ENCODE measurements around the gene TNNI2.
"Not testable (repeated sequence)": the region's sequence is repeated elsewhere in the genome, so short reads cannot be mapped to it uniquely, and the experiment has no call there.

Gene TNNI2

DNA sequence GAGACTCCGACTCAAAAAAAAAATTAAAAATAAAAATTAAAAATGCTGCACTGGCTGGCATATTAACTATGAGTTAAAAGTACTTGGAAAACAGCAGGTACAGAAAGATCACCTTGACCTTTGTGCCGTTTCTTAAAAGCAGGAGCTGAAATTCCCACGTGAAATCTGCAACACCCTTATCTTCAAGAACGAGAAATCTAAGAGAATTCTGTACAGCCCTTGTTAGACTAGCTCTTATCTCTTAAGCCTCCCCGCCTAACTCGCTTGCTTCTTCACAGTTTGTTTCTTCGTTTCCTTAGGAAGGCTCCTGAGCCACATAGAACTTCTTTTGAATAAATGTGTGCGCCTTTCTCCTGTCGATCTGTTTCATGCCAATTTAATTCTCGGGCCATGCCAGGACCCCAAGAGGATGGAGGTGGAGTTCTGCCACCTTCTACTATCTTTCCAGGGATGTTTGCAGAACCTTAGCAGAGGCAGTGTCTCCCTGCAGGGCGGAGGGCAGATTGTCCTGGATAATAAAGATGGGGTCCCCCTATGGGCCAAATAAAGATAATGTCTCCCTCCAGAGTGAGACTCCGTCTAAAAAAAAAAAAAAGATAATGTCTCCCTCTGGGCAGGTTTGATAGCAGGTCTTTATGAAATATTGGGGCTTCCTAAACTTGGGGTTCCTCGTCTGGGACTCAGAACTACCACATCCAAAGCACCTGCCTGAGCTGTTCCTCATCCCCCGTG is 31.4 kb upstream of the TNNI2 start:
- H3K27me3 ChIP-seq (replicated peaks; ENCODE audit: control insufficient read depth, insufficient read depth, low read length, poor library complexity, severe bottlenecking), result no peaks in the 10 kb centered on the region
- H3K4me1 ChIP-seq (ENCODE audit: control insufficient read depth, insufficient read depth, low read length, poor library complexity, severe bottlenecking), result no peaks in the 10 kb centered on the region
- H3K4me3 ChIP-seq (ENCODE audit: insufficient read depth, low read depth, low read length, poor library complexity, severe bottlenecking), result no peak overlapping the region
- no peak overlapping the region for H3K27ac ChIP-seq (ENCODE audit: insufficient read depth, low read length, poor library complexity, severe bottlenecking)
- no peaks in the 10 kb centered on the region for H3K9me3 ChIP-seq (ENCODE audit: control insufficient read depth, low read length)
- no peak for DNase-seq
- H3K36me3 ChIP-seq (ENCODE audit: control insufficient read depth, insufficient read depth, low read length), result no peaks in the 10 kb centered on the region

GRCh38 chr11:1810761-1811160 is 28.0 kb upstream of the TNNI2 start:
- H3K4me1 ChIP-seq (ENCODE audit: control insufficient read depth, insufficient read depth, low read length, poor library complexity, severe bottlenecking), result no peaks in the 10 kb centered on the region
- H3K27me3 ChIP-seq (replicated peaks; ENCODE audit: control insufficient read depth, insufficient read depth, low read length, poor library complexity, severe bottlenecking), result no peaks in the 10 kb centered on the region
- H3K4me3 ChIP-seq (ENCODE audit: insufficient read depth, low read depth, low read length, poor library complexity, severe bottlenecking), result no peak overlapping the region
- H3K27ac ChIP-seq (ENCODE audit: insufficient read depth, low read length, poor library complexity, severe bottlenecking), result no peak overlapping the region
- no peak for DNase-seq
- H3K36me3 ChIP-seq (ENCODE audit: control insufficient read depth, insufficient read depth, low read length), result no peaks in the 10 kb centered on the region
- H3K9me3 ChIP-seq (ENCODE audit: control insufficient read depth, low read length), result no peaks in the 10 kb centered on the region

- H3K27ac ChIP-seq (ENCODE audit: insufficient read depth, low read length, poor library complexity, severe bottlenecking), result no peak overlapping the region
- no peak for DNase-seq
- H3K9me3 ChIP-seq (ENCODE audit: control insufficient read depth, low read length), result no peaks in the 10 kb centered on the region
- no peaks in the 10 kb centered on the region for H3K4me1 ChIP-seq (ENCODE audit: control insufficient read depth, insufficient read depth, low read length, poor library complexity, severe bottlenecking)
- no peak overlapping the region for H3K4me3 ChIP-seq (ENCODE audit: insufficient read depth, low read depth, low read length, poor library complexity, severe bottlenecking)
- H3K36me3 ChIP-seq (ENCODE audit: control insufficient read depth, insufficient read depth, low read length), result no peaks in the 10 kb centered on the region
- H3K27me3 ChIP-seq (replicated peaks; ENCODE audit: control insufficient read depth, insufficient read depth, low read length, poor library complexity, severe bottlenecking), result no peaks in the 10 kb centered on the region
Measured at GRCh38 chr11:1812274-1812673, 26.5 kb upstream of the TNNI2 start.

DNA sequence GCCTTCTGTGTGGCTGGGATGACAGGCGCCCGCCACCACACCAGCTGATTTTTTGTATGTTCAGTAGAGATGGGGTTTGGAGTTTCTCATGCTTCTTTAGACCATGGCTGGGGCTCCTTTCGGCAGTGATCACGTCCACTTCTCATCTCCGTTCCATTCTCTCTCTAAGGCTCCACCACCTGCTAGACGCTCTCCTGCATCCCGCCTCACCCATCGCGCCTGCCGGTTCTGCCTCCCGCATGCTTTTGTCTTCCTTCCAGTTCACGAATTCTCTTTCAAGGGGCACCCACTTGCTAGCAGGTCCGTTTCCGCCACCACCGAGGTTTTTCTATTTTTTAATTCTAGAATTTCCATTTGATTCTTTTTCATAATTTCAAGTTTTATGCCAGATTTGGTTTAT is 26.0 kb upstream of the TNNI2 start:
- no peak for DNase-seq
- no peaks in the 10 kb centered on the region for H3K27me3 ChIP-seq (replicated peaks; ENCODE audit: control insufficient read depth, insufficient read depth, low read length, poor library complexity, severe bottlenecking)
- no peaks in the 10 kb centered on the region for H3K9me3 ChIP-seq (ENCODE audit: control insufficient read depth, low read length)

DNA sequence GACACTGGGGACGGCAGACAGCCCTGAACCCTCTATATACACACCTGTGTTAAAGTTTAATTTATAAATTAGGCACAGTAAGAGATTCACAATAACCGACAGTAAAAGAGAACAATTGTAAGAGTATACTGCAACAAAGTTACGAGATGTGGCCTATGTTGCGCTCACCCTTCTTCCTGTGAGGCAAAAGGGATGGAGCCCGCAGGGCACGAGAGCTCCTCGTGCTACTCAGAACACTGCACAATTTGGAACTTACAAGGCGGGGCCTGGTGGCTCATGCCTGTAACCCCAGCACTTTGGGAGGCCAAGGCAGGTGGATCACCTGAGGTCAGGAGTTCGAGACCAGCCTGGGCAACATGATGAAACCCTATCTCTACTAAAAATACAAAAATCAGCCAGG is 25.4 kb upstream of the TNNI2 start:
- not testable (repeated sequence) for H3K27ac ChIP-seq (ENCODE audit: insufficient read depth, low read length, poor library complexity, severe bottlenecking); H3K4me1 ChIP-seq (ENCODE audit: control insufficient read depth, insufficient read depth, low read length, poor library complexity, severe bottlenecking); DNase-seq; H3K36me3 ChIP-seq (ENCODE audit: control insufficient read depth, insufficient read depth, low read length); H3K27me3 ChIP-seq (replicated peaks; ENCODE audit: control insufficient read depth, insufficient read depth, low read length, poor library complexity, severe bottlenecking); H3K4me3 ChIP-seq (ENCODE audit: insufficient read depth, low read depth, low read length, poor library complexity, severe bottlenecking); H3K9me3 ChIP-seq (ENCODE audit: control insufficient read depth, low read length)

More for the DNA sequence above, 26.0 kb upstream of the TNNI2 start:
- Histone ChIP-seq H3K27ac (ENCODE audit: insufficient read depth, low read length, poor library complexity, severe bottlenecking) (no peak overlapping the region), H3K4me3 (ENCODE audit: insufficient read depth, low read depth, low read length, poor library complexity, severe bottlenecking) (no peak overlapping the region), H3K4me1 (ENCODE audit: control insufficient read depth, insufficient read depth, low read length, poor library complexity, severe bottlenecking) (no peaks in the 10 kb centered on the region), H3K36me3 (ENCODE audit: control insufficient read depth, insufficient read depth, low read length) (no peaks in the 10 kb centered on the region)

DNA sequence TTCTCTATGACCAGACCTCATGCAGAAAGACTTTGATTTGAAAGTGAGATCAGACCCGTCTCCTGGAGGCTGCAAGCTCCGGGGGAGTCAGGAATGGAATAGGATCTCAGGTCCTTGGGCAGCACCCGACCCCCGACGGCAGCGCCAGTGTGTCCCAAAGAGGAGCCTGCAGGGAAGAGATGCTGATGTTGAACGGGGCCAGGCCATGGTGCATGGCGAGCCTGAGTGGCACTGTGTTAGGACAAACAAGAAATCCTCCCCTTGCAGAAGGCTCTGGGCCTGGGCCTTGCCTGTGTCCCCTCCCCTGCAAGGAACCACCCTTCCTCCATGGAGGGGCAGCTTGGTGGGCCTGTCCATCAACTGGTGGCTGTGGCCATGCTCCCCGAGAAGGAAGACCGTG is 24.1 kb upstream of the TNNI2 start:
- H3K4me1 ChIP-seq (ENCODE audit: control insufficient read depth, insufficient read depth, low read length, poor library complexity, severe bottlenecking), result no peaks in the 10 kb centered on the region
- no peak overlapping the region for H3K27ac ChIP-seq (ENCODE audit: insufficient read depth, low read length, poor library complexity, severe bottlenecking)
- no peak for DNase-seq
- H3K9me3 ChIP-seq (ENCODE audit: control insufficient read depth, low read length), result no peaks in the 10 kb centered on the region
- H3K27me3 ChIP-seq (replicated peaks; ENCODE audit: control insufficient read depth, insufficient read depth, low read length, poor library complexity, severe bottlenecking), result no peaks in the 10 kb centered on the region
- H3K4me3 ChIP-seq (ENCODE audit: insufficient read depth, low read depth, low read length, poor library complexity, severe bottlenecking), result no peak overlapping the region
- no peaks in the 10 kb centered on the region for H3K36me3 ChIP-seq (ENCODE audit: control insufficient read depth, insufficient read depth, low read length)

GRCh38 chr11:1815311-1815710 is 23.5 kb upstream of the TNNI2 start:
- Histone ChIP-seq H3K4me3 (ENCODE audit: insufficient read depth, low read depth, low read length, poor library complexity, severe bottlenecking) (no peak overlapping the region), H3K27ac (ENCODE audit: insufficient read depth, low read length, poor library complexity, severe bottlenecking) (no peak overlapping the region), H3K36me3 (ENCODE audit: control insufficient read depth, insufficient read depth, low read length) (no peaks in the 10 kb centered on the region), H3K9me3 (ENCODE audit: control insufficient read depth, low read length) (no peaks in the 10 kb centered on the region), H3K27me3 (replicated peaks; ENCODE audit: control insufficient read depth, insufficient read depth, low read length, poor library complexity, severe bottlenecking) (no peaks in the 10 kb centered on the region), H3K4me1 (ENCODE audit: control insufficient read depth, insufficient read depth, low read length, poor library complexity, severe bottlenecking) (no peaks in the 10 kb centered on the region)
- no peak for DNase-seq

GRCh38 chr11:1815751-1816150 is 23.0 kb upstream of the TNNI2 start:
- no peak for DNase-seq
- H3K27me3 ChIP-seq (replicated peaks; ENCODE audit: control insufficient read depth, insufficient read depth, low read length, poor library complexity, severe bottlenecking), result no peaks in the 10 kb centered on the region

GRCh38 chr11:1817000-1817399 is 21.8 kb upstream of the TNNI2 start:
- Histone ChIP-seq H3K4me1 (ENCODE audit: control insufficient read depth, insufficient read depth, low read length, poor library complexity, severe bottlenecking) (no peaks in the 10 kb centered on the region), H3K9me3 (ENCODE audit: control insufficient read depth, low read length) (no peaks in the 10 kb centered on the region), H3K27ac (ENCODE audit: insufficient read depth, low read length, poor library complexity, severe bottlenecking) (no peak overlapping the region), H3K4me3 (ENCODE audit: insufficient read depth, low read depth, low read length, poor library complexity, severe bottlenecking) (no peak overlapping the region), H3K36me3 (ENCODE audit: control insufficient read depth, insufficient read depth, low read length) (no peaks in the 10 kb centered on the region), H3K27me3 (replicated peaks; ENCODE audit: control insufficient read depth, insufficient read depth, low read length, poor library complexity, severe bottlenecking) (no peaks in the 10 kb centered on the region)
- DNase-seq, result no peak

More at GRCh38 chr11:1815751-1816150, 23.0 kb upstream of the TNNI2 start:
- H3K36me3 ChIP-seq (ENCODE audit: control insufficient read depth, insufficient read depth, low read length), result no peaks in the 10 kb centered on the region
- no peaks in the 10 kb centered on the region for H3K4me1 ChIP-seq (ENCODE audit: control insufficient read depth, insufficient read depth, low read length, poor library complexity, severe bottlenecking)
- H3K27ac ChIP-seq (ENCODE audit: insufficient read depth, low read length, poor library complexity, severe bottlenecking), result no peak overlapping the region
- no peak overlapping the region for H3K4me3 ChIP-seq (ENCODE audit: insufficient read depth, low read depth, low read length, poor library complexity, severe bottlenecking)
- no peaks in the 10 kb centered on the region for H3K9me3 ChIP-seq (ENCODE audit: control insufficient read depth, low read length)

DNA sequence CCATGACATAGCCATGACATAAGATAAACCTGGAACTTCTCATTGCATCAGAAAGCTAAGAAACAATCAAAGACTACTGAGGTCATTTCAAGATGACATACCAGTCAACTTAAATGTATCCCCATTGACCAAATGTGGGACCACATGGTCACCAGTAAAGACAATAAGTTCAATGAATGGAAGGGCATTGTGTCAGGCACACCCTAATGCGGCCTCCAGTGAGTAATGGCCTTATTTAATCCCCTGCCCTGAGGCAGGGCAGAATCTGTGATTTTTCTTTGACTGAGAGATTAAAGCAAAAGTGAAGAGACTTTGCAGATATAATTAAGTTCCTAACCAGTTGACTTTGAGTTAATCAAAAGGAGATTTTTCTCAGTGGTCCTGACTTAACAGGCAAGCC is 21.3 kb upstream of the TNNI2 start:
- H3K9me3 ChIP-seq (ENCODE audit: control insufficient read depth, low read length), result no peaks in the 10 kb centered on the region
- H3K27me3 ChIP-seq (replicated peaks; ENCODE audit: control insufficient read depth, insufficient read depth, low read length, poor library complexity, severe bottlenecking), result no peaks in the 10 kb centered on the region
- no peak overlapping the region for H3K4me3 ChIP-seq (ENCODE audit: insufficient read depth, low read depth, low read length, poor library complexity, severe bottlenecking)
- H3K4me1 ChIP-seq (ENCODE audit: control insufficient read depth, insufficient read depth, low read length, poor library complexity, severe bottlenecking), result no peaks in the 10 kb centered on the region
- H3K27ac ChIP-seq (ENCODE audit: insufficient read depth, low read length, poor library complexity, severe bottlenecking), result no peak overlapping the region
- DNase-seq, result no peak
- H3K36me3 ChIP-seq (ENCODE audit: control insufficient read depth, insufficient read depth, low read length), result no peaks in the 10 kb centered on the region
